GM12878 (cell line): ENCODE measurements around the gene PDE7B. TPM values are rescaled to one million over a fixed set of nuclear protein-coding genes. Genes with fewer than 3 reads are reported as not detected.

ENCODE experiments used
- ATAC-seq: fragments of 200-7000 bp; cut with Tn5 transposase; 3 replicates; pipeline ENCODE4 v1.9.1; 2020; ENCODE audit warnings: mild to moderate bottlenecking, moderate library complexity
- BruUV-seq: library from RNA; stranded (reverse); fragments of 400-500 nt; replicated peaks from 2 replicates; lab custom pipeline; 2021; lab: Mats Ljungman, UMichigan
- CTCF ChIA-PET: fragments of 300-600 bp; sonication (Branson Sonifier 250); formaldehyde crosslinking; extraction: SDS; loops from one replicate; lab custom pipeline; 2021; ENCODE audit warnings: inconsistent platforms; lab: Yijun Ruan, JAX
- POLR2A ChIA-PET: fragments of 350-600 bp; formaldehyde crosslinking; extraction: SDS; loops from one replicate; lab custom pipeline; 2021; ENCODE audit warnings: inconsistent platforms; lab: Charles Lee
- RAD21 ChIA-PET: fragments of 300-600 bp; sonication (Branson Sonifier 250); formaldehyde crosslinking; loops from one replicate; lab custom pipeline; 2023; ENCODE audit warnings: antibody characterized with exemption; ENCODE audit not compliant: unreplicated experiment; lab: Charles Lee
- SMC1A ChIA-PET: fragments of 300-600 bp; sonication (Branson Sonifier 250); formaldehyde crosslinking; loops from one replicate; lab custom pipeline; 2023; ENCODE audit not compliant: unreplicated experiment, uncharacterized antibody; lab: Charles Lee
- DNase-seq: peaks from one replicate; pipeline ENCODE4 v3.0.0-alpha.2; 2011; ENCODE audit warnings: low read depth, low spot score
- FAIRE-seq: peaks from 3 replicates; lab custom pipeline; 2011; peaks lifted over from hg19 to GRCh38; lab: Jason Lieb, UNC
- H2AFZ ChIP-seq: 2 replicates; pipeline ENCODE4 v1.6.0; 2011; ENCODE audit warnings: low read depth, low read length, control low read depth; ENCODE audit not compliant: control insufficient read depth
- H3K27ac ChIP-seq: 2 replicates; pipeline ENCODE4 v1.5.1; 2011; ENCODE audit warnings: control low read depth; ENCODE audit not compliant: control insufficient read depth, insufficient read depth
- H3K27me3 ChIP-seq, 2 experiments: replicated peaks in 1 of 2; 2 replicates each; pipeline versions ENCODE4 v1.6.0 to v1.6.1; 2011; ENCODE audit warnings: low read length in 1 of 2; ENCODE audit not compliant: control insufficient read depth in 2 of 2, insufficient read depth in 2 of 2
- H3K36me3 ChIP-seq, 2 experiments: 2 replicates each; pipeline ENCODE4 v1.5.1; 2011; ENCODE audit warnings: low read length in 1 of 2; ENCODE audit not compliant: control insufficient read depth in 2 of 2, insufficient read depth in 2 of 2
- H3K4me1 ChIP-seq: 2 replicates; pipeline ENCODE4 v1.6.1; 2011; ENCODE audit warnings: mild to moderate bottlenecking, low read length, moderate library complexity, mixed read lengths; ENCODE audit not compliant: control insufficient read depth, insufficient read depth
- H3K4me2 ChIP-seq: 2 replicates; pipeline ENCODE4 v1.6.0; 2011; ENCODE audit warnings: control low read depth; ENCODE audit not compliant: control insufficient read depth, insufficient read depth
- H3K4me3 ChIP-seq: fragments of 200-600 bp; sonication (generic); 2 replicates; pipeline ENCODE4 v1.5.1; 2016
- H3K79me2 ChIP-seq: 2 replicates; pipeline ENCODE4 v1.6.0; 2011; ENCODE audit warnings: low read length; ENCODE audit not compliant: control insufficient read depth, insufficient read depth
- H3K9ac ChIP-seq: 2 replicates; pipeline ENCODE4 v1.8.0; 2011; ENCODE audit warnings: low read length, control low read depth, mixed read lengths; ENCODE audit not compliant: control insufficient read depth, insufficient read depth
- H3K9me3 ChIP-seq: replicated peaks from 3 replicates; pipeline ENCODE4 v1.5.1; 2011; ENCODE audit warnings: mild to moderate bottlenecking, low read length; ENCODE audit not compliant: control insufficient read depth, insufficient read depth
- H4K20me1 ChIP-seq: 2 replicates; pipeline ENCODE4 v1.6.0; 2011; ENCODE audit not compliant: control insufficient read depth, insufficient read depth
- BCLAF1 ChIP-seq: fragments of 450-650 bp; IDR thresholded peaks from 2 replicates; pipeline ENCODE4 v1.6.1; 2017; ENCODE audit warnings: antibody characterized with exemption, mild to moderate bottlenecking, moderate library complexity
- PBX3 ChIP-seq: IDR thresholded peaks from 2 replicates; pipeline ENCODE4 v1.6.1; 2011; ENCODE audit warnings: mild to moderate bottlenecking, low read depth, low read length, moderate library complexity; ENCODE audit not compliant: insufficient replicate concordance
- POLR2AphosphoS2 ChIP-seq: IDR thresholded peaks from 2 replicates; pipeline ENCODE4 v1.6.1; 2011; ENCODE audit warnings: low read depth, mild to moderate bottlenecking, low read length, improper control_type of control experiment, moderate library complexity
- RB1 ChIP-seq: fragments of 450-650 bp; formaldehyde crosslinking; IDR thresholded peaks from 2 replicates; pipeline ENCODE4 v1.6.1; 2017; ENCODE audit warnings: mild to moderate bottlenecking, borderline replicate concordance
- SKIL ChIP-seq: fragments of 450-650 bp; IDR thresholded peaks from 2 replicates; pipeline ENCODE4 v1.6.1; 2017; ENCODE audit warnings: mild to moderate bottlenecking, low read depth, inconsistent platforms; ENCODE audit not compliant: poor library complexity, severe bottlenecking
- YY1 ChIP-seq: IDR thresholded peaks from 2 replicates; pipeline ENCODE4 v1.6.1; 2011; ENCODE audit warnings: low read depth, mild to moderate bottlenecking, low read length
- WGBS: methylation state at CpG from one replicate; pipeline ENCODE4 v1.1.6; 2016; ENCODE audit warnings: low lambda C conversion rate; ENCODE audit not compliant: insufficient replicate concordance, insufficient coverage; ENCODE audit errors: missing lambda C conversion rate; 5-methylcytosine and 5-hydroxymethylcytosine counted together
- in situ Hi-C: fragments of 300-500 bp; cut with MboI; formaldehyde crosslinking; loops from 9 replicates; pipeline ENCODE4 v1.14.3; 2018; ENCODE audit warnings: mixed read lengths
- intact Hi-C: fragments of 100-400 bp; cut with micrococcal nuclease; formaldehyde crosslinking; loops from one replicate; pipeline ENCODE4 v1.14.2; 2022; ENCODE audit not compliant: unreplicated experiment
- polyA plus RNA-seq, 11 experiments: library from polyadenylated mRNA; depleted of rRNA in 4 of 11; unstranded in 6 of 11; stranded (reverse) in 5 of 11; fragments of >200 nt; fragmentation: Nextera tagmentation in 4 of 11; fragmentation: Illumina TruSeq in 1 of 11; extraction: Ambion mirVana in 4 of 11; extraction: Trizol in 1 of 11; gene quantifications; 1 replicate in 1 of 11; 2 replicates in 10 of 11; pipeline versions ENCODE4 v1.2.1 to v1.2.3, GENCODE V29; 2011 to 2016; ENCODE audit warnings: inconsistent platforms in 2 of 11, missing spikeins in 2 of 11, low read depth in 1 of 11
- total RNA-seq, 4 experiments: library from RNA; depleted of rRNA in 3 of 4; stranded (reverse); fragments of >200 nt in 3 of 4; fragmentation: Illumina TruSeq in 1 of 4; extraction: Trizol in 1 of 4; gene quantifications; 2 replicates each; pipeline versions ENCODE4 v1.2.1 to v1.2.3, GENCODE V29; 2013 to 2021

The PDE7B gene
- total and polyA plus RNA-seq, 10 of the 15 experiments (the other 5 are each of a cell fraction or from before 2014, with no cell fraction given): not detected

GRCh38 chr6:135858931-135859330, 7.4 kb downstream of the PDE7B start:
- intact Hi-C loops: no loop called here
- Histone ChIP-seq H3K4me2 (no peak overlapping the region), H3K9ac (no peak overlapping the region), H4K20me1 (no peaks in the 10 kb centered on the region), H3K36me3 (no peaks in the 10 kb centered on the region), H3K4me1 (peaks cover 4% of the 10 kb centered on the region; the same call in 1 of the 2 replicates), H3K4me3 (no peak overlapping the region), H3K79me2 (no peaks in the 10 kb centered on the region), H3K9me3 (no peaks in the 10 kb centered on the region), H3K27ac (no peak overlapping the region), H3K27me3 (no peaks in the 10 kb centered on the region; a peak in 1 of 4 replicates), H2AFZ (no peak overlapping the region)
- CTCF ChIA-PET: no interaction called here
- RAD21 ChIA-PET: no interaction called here
- TF ChIP-seq BCLAF1: no peak
- no peak for FAIRE-seq
- ATAC-seq: no peak
- in situ Hi-C loops: no loop called here
- no peak for DNase-seq
- SMC1A ChIA-PET: no interaction called here
- POLR2A ChIA-PET: no interaction called here
- BruUV-seq: no TSS peak

GRCh38 chr6:135860361-135860760, 8.9 kb downstream of the PDE7B start:
- ChIA-PET SMC1A (no interaction called here), POLR2A (no interaction called here), RAD21 (no interaction called here), CTCF (no interaction called here)
- Histone ChIP-seq H2AFZ (no peak overlapping the region), H3K4me3 (no peak overlapping the region), H3K27me3 (no peaks in the 10 kb centered on the region; a peak in 1 of 4 replicates), H3K9me3 (no peaks in the 10 kb centered on the region), H3K27ac (no peak overlapping the region), H3K36me3 (no peaks in the 10 kb centered on the region), H3K9ac (no peak overlapping the region), H3K79me2 (no peaks in the 10 kb centered on the region), H3K4me2 (no peak overlapping the region), H4K20me1 (no peaks in the 10 kb centered on the region), H3K4me1 (peaks cover 4% of the 10 kb centered on the region; the same call in 1 of the 2 replicates)
- in situ Hi-C loops (no loop called here), intact Hi-C loops (no loop called here)
- 95% methylated on average over 2 of the region's 2 CpGs for WGBS
- no TSS peak for BruUV-seq
- DNase-seq (no peak), ATAC-seq (no peak), FAIRE-seq (no peak)
- TF ChIP-seq PBX3 (no peak), RB1 (no peak), YY1 (no peak), SKIL (no peak), POLR2AphosphoS2 (no peak)
